Mucosa of descending colon (tissue), 3 donors: ENCODE results near the gene AGBL3. TPM values are rescaled to one million over a fixed set of nuclear protein-coding genes. Genes with fewer than 3 reads are reported as not detected.

Experiments
- ATAC-seq: fragments of 200-7000 bp; cut with Tn5 transposase; one replicate; pipeline ENCODE4 v1.9.1; 2020; ENCODE audit warnings: mild to moderate bottlenecking, moderate library complexity
- DNase-seq, 3 donors: peaks; one replicate each; pipeline ENCODE4 v3.0.0-alpha.2; 2020
- H3K36me3 ChIP-seq: fragments of 200-600 bp; one replicate; pipeline ENCODE4 v1.8.0; 2021; ENCODE audit warnings: low read depth, mild to moderate bottlenecking
- H3K4me1 ChIP-seq: fragments of 200-600 bp; one replicate; pipeline ENCODE4 v1.8.0; 2021; ENCODE audit warnings: low read depth, mild to moderate bottlenecking
- H3K4me3 ChIP-seq: fragments of 200-600 bp; one replicate; pipeline ENCODE4 v1.8.0; 2021; ENCODE audit warnings: mild to moderate bottlenecking
- H3K9me3 ChIP-seq: fragments of 200-600 bp; one replicate; pipeline ENCODE4 v1.8.0; 2021; ENCODE audit warnings: mild to moderate bottlenecking
- CTCF ChIP-seq: fragments of 200-600 bp; IDR thresholded peaks from one replicate; pipeline ENCODE4 v1.8.0; 2022; ENCODE audit warnings: antibody characterized with exemption, mild to moderate bottlenecking
- intact Hi-C, 2 donors: fragments of 100-400 bp; cut with DNase I in 1 of 2; cut with micrococcal nuclease in 1 of 2; formaldehyde crosslinking; loops; one replicate each; pipeline versions ENCODE4 v1.11.0 to v1.11.1; 2022; cut with DNase I, micrococcal nuclease
- total RNA-seq, 3 donors: library from RNA; stranded (reverse); fragmentation: NEBNext Ultra II Directional in 2 of 3; extraction: Animal tissue kit (Norgen Biotek cat#: 25700) in 2 of 3; gene quantifications; one replicate each; pipeline versions ENCODE4 v1.2.1 to v1.2.4, GENCODE V29; 2021 to 2023
- donor health status: DM: no; HTN: no; CAD: no; lungs with moderate emphysema.
- donor health status: DM: no; HTN: no; CAD: no.
- donor health status: DM: no; HTN: yes; CAD: no.

AGBL3 gene
- total RNA-seq, 3 donors from 2014 or later, result 1.6 to 2.5 (median 1.9) TPM

- Histone ChIP-seq H3K4me1 (no peaks in the 10 kb centered on the region), H3K36me3 (no peaks in the 10 kb centered on the region), H3K4me3 (no peak overlapping the region), H3K9me3 (no peaks in the 10 kb centered on the region)
- DNase-seq (peak in 1 of 3 donors; percentile 9), ATAC-seq (peak; percentile 45)
- TF ChIP-seq CTCF, result no peak
- intact Hi-C loops, result no loop called here
Measured at GRCh38 chr7:134992626-134993179, 6.4 kb downstream of the AGBL3 start.

DNA sequence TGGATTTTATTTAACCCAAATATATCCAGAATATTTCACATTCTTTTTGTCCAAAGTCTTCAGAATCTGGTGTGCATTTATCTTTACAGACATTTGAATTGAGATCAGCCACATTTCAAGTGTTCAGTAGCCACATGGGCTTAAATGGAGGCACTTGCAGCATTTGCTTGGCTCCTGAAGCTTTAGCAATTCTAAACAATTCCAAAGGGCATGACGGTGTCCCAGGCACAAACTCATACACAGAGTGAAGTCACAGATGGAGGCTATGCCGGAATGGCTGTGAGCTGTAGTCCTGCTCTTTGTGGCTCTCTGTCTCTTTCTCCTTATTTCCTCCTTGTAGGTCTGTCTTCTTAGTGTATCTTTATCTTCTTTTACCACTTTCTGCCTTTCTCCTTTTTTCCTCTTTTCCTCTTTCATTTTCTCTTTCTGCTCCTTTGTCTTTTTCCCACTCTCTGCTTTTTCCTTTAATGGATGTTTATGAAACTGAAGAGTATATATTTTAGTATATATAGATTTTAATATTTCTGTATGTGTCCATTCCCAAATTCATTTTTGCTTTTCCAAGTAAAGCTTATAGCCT is 7.7 kb downstream of the AGBL3 start:
- no peaks in the 10 kb centered on the region for H3K4me1 ChIP-seq
- intact Hi-C loops, result no loop called here
- TF ChIP-seq CTCF, result no peak
- ATAC-seq, result no peak
- no peak for DNase-seq
- no peaks in the 10 kb centered on the region for H3K9me3 ChIP-seq
- no peaks in the 10 kb centered on the region for H3K36me3 ChIP-seq
- no peak overlapping the region for H3K4me3 ChIP-seq

DNA sequence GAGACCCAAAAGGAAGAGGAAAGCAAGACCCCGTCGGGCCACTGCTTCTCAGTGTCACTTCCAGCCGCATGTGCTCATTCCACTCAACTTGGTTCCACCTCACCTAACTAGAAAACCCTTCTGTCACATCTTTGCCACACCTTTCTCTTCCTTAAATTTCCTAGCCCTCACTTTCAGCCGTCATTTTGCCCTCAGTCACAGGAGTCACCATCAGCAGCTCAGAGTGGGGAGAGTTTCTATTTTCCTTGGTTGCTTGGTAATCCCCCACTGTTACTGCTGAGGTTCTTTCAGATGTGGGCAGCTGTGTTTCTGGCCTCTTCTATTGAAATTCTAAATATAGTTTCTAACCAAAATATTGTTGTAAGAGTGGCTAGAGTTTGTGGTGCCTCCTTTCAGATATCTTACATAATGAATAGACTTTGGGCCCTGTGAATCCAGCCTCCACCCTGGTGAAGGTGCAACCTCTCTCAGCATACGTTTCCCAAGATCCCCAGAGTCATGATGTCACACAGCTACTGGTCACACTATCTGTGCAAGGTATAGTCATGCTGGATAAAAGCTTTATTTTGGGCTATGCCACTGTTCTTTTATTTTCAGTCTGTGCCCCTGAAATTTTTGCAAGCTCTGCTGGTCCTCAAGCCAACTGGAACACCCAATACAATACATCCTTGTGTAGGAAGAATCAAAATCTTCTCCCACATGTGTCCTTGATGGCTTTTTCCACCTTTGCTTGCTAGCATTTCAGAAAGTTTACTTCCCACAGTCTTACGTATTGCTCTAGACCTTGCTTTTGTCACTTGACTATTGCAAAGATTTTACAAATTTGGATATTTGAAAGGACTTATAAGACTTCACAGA is 9.2 kb downstream of the AGBL3 start:
- intact Hi-C loops, result no loop called here
- no peak for TF ChIP-seq CTCF
- ATAC-seq (peak; percentile 52), DNase-seq (peak in 1 of 3 donors; percentile 7)
- Histone ChIP-seq H3K4me3 (no peak overlapping the region), H3K4me1 (no peaks in the 10 kb centered on the region), H3K9me3 (no peaks in the 10 kb centered on the region), H3K36me3 (no peaks in the 10 kb centered on the region)

GRCh38 chr7:134996097-134996550 is 9.8 kb downstream of the AGBL3 start:
- no peak for TF ChIP-seq CTCF
- intact Hi-C loops, result no loop called here
- no peak overlapping the region for H3K4me3 ChIP-seq
- H3K9me3 ChIP-seq, result no peaks in the 10 kb centered on the region
- H3K4me1 ChIP-seq, result no peaks in the 10 kb centered on the region
- ATAC-seq (peak; percentile 34), DNase-seq (no peak)
- no peaks in the 10 kb centered on the region for H3K36me3 ChIP-seq

DNA sequence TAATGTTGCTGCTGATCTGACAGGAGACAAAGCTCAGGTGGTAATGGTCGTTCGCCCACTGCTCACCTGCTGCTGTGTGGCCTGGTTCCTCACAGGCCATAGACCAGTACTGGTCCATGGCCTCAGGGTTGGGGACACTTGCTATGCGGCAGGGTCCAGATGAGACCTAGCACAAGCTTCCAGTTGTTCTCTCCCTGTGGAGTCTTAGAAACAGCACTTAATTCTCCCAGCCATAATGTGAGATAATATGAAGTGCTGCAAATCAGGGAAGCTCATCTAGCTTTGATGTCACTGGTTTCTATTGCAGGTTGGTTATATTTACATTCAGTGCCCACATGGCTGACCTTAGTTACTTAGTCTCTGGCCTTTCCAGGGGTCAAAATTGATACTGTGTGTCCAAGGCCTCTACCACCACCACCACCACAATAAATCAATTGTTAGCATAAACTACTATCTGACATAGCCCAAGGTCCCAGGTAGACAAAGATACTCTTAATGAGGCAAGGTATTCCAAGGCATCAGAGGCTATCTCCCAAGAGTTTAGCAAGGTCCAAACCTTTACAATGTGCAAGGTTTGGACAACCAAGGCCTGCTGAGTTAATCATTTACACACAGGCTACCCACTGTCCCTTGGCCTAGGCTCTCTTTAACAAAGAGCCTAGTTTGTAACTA is 11.0 kb downstream of the AGBL3 start:
- DNase-seq (no peak), ATAC-seq (no peak)
- no peak for TF ChIP-seq CTCF
- H3K4me1 ChIP-seq, result no peaks in the 10 kb centered on the region
- H3K4me3 ChIP-seq, result no peak overlapping the region
- H3K36me3 ChIP-seq, result no peaks in the 10 kb centered on the region
- intact Hi-C loops, result no loop called here
- H3K9me3 ChIP-seq, result no peaks in the 10 kb centered on the region
